Measurements from ENCODE around the gene ALDOB. TPM values are rescaled to one million over a fixed set of nuclear protein-coding genes. Genes with fewer than 3 reads are reported as not detected.

ALDOB gene
- total RNA-seq, 1 donor = not detected

GRCh38 chr9:101477214-101477613, 41.6 kb upstream of the ALDOB start:
- Histone ChIP-seq H3K27me3 (ENCODE audit: insufficient read depth, low read length) (no peaks in the 10 kb centered on the region), H2AFZ (ENCODE audit: low read length) (no peak overlapping the region), H3K36me3 (ENCODE audit: insufficient read depth, low read length) (no peaks in the 10 kb centered on the region), H3K4me3 (ENCODE audit: insufficient read depth, low read length) (no peak overlapping the region), H3K4me1 (ENCODE audit: insufficient read depth, low read length) (peaks cover 11% of the 10 kb centered on the region), H4K20me1 (ENCODE audit: insufficient read depth, low read length) (no peaks in the 10 kb centered on the region), H3K4me2 (ENCODE audit: insufficient read depth, low read length) (no peak overlapping the region), H3K9me3 (ENCODE audit: low read depth, low read length) (no peaks in the 10 kb centered on the region), H3K27ac (ENCODE audit: low read depth, low read length) (no peak overlapping the region), H3K79me2 (ENCODE audit: insufficient read depth, low read length) (no peaks in the 10 kb centered on the region)
- TF ChIP-seq, protein P1, sequence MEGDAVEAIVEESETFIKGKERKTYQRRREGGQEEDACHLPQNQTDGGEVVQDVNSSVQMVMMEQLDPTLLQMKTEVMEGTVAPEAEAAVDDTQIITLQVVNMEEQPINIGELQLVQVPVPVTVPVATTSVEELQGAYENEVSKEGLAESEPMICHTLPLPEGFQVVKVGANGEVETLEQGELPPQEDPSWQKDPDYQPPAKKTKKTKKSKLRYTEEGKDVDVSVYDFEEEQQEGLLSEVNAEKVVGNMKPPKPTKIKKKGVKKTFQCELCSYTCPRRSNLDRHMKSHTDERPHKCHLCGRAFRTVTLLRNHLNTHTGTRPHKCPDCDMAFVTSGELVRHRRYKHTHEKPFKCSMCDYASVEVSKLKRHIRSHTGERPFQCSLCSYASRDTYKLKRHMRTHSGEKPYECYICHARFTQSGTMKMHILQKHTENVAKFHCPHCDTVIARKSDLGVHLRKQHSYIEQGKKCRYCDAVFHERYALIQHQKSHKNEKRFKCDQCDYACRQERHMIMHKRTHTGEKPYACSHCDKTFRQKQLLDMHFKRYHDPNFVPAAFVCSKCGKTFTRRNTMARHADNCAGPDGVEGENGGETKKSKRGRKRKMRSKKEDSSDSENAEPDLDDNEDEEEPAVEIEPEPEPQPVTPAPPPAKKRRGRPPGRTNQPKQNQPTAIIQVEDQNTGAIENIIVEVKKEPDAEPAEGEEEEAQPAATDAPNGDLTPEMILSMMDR (IDR thresholded peaks at IDR 0.05; ENCODE audit: extremely low read depth, low read depth, low read length) = no peak
- no peak for DNase-seq (ENCODE audit: insufficient read length, low spot score, missing footprints)

DNA sequence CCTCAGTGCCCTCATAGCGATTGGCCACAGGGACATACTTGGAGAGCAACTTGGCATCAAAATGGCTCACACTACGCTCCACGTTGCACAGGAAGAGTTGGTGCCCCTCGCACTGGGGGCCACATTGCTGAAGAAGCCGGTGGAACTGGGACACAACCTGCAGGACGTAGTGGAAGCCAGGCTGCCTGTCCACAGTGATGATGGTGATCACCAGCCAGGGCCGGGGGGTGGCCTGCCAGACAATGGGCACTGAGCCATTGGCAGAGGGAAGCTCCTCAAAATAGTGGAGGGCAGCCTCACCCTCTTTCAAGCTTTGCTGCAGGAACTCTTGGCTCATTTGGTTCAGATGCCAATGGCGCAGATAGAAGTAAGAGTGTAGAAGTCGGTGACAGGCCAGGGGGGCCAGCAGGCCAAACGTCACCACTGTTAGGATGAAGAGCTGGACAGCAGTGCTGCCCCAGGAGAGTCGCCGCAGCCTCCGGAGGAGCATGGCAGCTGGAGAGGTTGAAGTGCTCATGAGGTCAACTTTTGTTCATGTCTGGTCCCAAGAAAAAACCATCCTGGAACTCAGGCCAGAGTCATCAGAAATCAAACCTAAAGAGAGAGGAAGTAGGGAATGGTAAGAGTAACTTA, 41.1 kb upstream of the ALDOB start:
- H3K9me3 ChIP-seq (ENCODE audit: low read depth, low read length) = no peaks in the 10 kb centered on the region
- no peak for DNase-seq (ENCODE audit: insufficient read length, low spot score, missing footprints)

GRCh38 chr9:101472891-101473290, 37.3 kb upstream of the ALDOB start:
- Histone ChIP-seq H2AFZ (ENCODE audit: low read length) (no peak overlapping the region), H3K27ac (ENCODE audit: low read depth, low read length) (no peak overlapping the region)

More for the DNA sequence above, 41.1 kb upstream of the ALDOB start:
- no peaks in the 10 kb centered on the region for H4K20me1 ChIP-seq (ENCODE audit: insufficient read depth, low read length)
- no peaks in the 10 kb centered on the region for H3K36me3 ChIP-seq (ENCODE audit: insufficient read depth, low read length)
- peaks cover 11% of the 10 kb centered on the region for H3K4me1 ChIP-seq (ENCODE audit: insufficient read depth, low read length)
- H3K27ac ChIP-seq (ENCODE audit: low read depth, low read length) = no peak overlapping the region
- H3K4me2 ChIP-seq (ENCODE audit: insufficient read depth, low read length) = no peak overlapping the region
- H3K4me3 ChIP-seq (ENCODE audit: insufficient read depth, low read length) = no peak overlapping the region
- H2AFZ ChIP-seq (ENCODE audit: low read length) = no peak overlapping the region
- H3K27me3 ChIP-seq (ENCODE audit: insufficient read depth, low read length) = no peaks in the 10 kb centered on the region
- H3K79me2 ChIP-seq (ENCODE audit: insufficient read depth, low read length) = no peaks in the 10 kb centered on the region
- TF ChIP-seq, protein P1 (IDR thresholded peaks at IDR 0.05; ENCODE audit: extremely low read depth, low read depth, low read length) = no peak

DNA sequence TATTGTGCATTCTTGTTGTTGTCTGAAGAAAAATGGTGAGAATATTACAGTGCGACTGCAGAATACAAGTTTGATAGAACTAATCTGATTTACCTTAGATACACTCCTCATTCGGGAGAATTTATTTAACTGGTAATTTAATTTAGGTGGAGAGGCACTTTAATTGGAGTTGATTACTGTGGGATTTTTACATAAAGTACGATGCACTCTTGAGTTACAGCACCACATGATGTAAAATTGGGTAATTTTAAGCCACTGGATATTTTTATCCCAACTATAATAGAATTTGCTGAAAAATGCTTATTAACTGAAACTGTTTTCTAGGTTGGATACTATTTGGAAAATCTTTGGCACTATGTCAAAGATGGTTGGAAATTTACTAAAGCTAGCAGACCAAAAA, 35.4 kb upstream of the ALDOB start:
- no peak for DNase-seq (ENCODE audit: insufficient read length, low spot score, missing footprints)
- Histone ChIP-seq H3K4me3 (ENCODE audit: insufficient read depth, low read length) (no peak overlapping the region), H3K27ac (ENCODE audit: low read depth, low read length) (no peak overlapping the region), H3K9me3 (ENCODE audit: low read depth, low read length) (no peaks in the 10 kb centered on the region), H3K79me2 (ENCODE audit: insufficient read depth, low read length) (no peaks in the 10 kb centered on the region), H3K36me3 (ENCODE audit: insufficient read depth, low read length) (no peaks in the 10 kb centered on the region), H2AFZ (ENCODE audit: low read length) (no peak overlapping the region), H3K4me2 (ENCODE audit: insufficient read depth, low read length) (no peak overlapping the region), H4K20me1 (ENCODE audit: insufficient read depth, low read length) (no peaks in the 10 kb centered on the region), H3K27me3 (ENCODE audit: insufficient read depth, low read length) (no peaks in the 10 kb centered on the region), H3K4me1 (ENCODE audit: insufficient read depth, low read length) (peaks cover 6% of the 10 kb centered on the region)
- TF ChIP-seq, protein P1 (IDR thresholded peaks at IDR 0.05; ENCODE audit: extremely low read depth, low read depth, low read length) = no peak

More at GRCh38 chr9:101472891-101473290, 37.3 kb upstream of the ALDOB start:
- no peaks in the 10 kb centered on the region for H3K36me3 ChIP-seq (ENCODE audit: insufficient read depth, low read length)
- TF ChIP-seq, protein P1 (IDR thresholded peaks at IDR 0.05; ENCODE audit: extremely low read depth, low read depth, low read length) = no peak
- no peak for DNase-seq (ENCODE audit: insufficient read length, low spot score, missing footprints)
- H4K20me1 ChIP-seq (ENCODE audit: insufficient read depth, low read length) = no peaks in the 10 kb centered on the region
- no peaks in the 10 kb centered on the region for H3K79me2 ChIP-seq (ENCODE audit: insufficient read depth, low read length)
- H3K27me3 ChIP-seq (ENCODE audit: insufficient read depth, low read length) = no peaks in the 10 kb centered on the region
- H3K9me3 ChIP-seq (ENCODE audit: low read depth, low read length) = no peaks in the 10 kb centered on the region
- H3K4me2 ChIP-seq (ENCODE audit: insufficient read depth, low read length) = no peak overlapping the region
- H3K4me1 ChIP-seq (ENCODE audit: insufficient read depth, low read length) = peaks cover 11% of the 10 kb centered on the region
- no peak overlapping the region for H3K4me3 ChIP-seq (ENCODE audit: insufficient read depth, low read length)

Data from osteoblast (primary cell).